Trophoblast cell (in vitro differentiated cells and primary cell): ENCODE data around the gene SLC2A14.
"Not testable (repeated sequence)": the region's sequence is repeated elsewhere in the genome, so short reads cannot be mapped to it uniquely, and the experiment has no call there.

Source experiments
- DNase-seq, 2 donors: peaks; one replicate each; pipeline ENCODE4 v3.0.0-alpha.2; 2016
- H2AFZ ChIP-seq: 2 replicates; pipeline ENCODE4 v1.6.1; 2013; ENCODE audit warnings: low read length, moderate library complexity, mild to moderate bottlenecking; ENCODE audit not compliant: insufficient read depth, poor library complexity
- H2AK5ac ChIP-seq: 2 replicates; pipeline ENCODE4 v1.6.1; 2013; ENCODE audit warnings: mild to moderate bottlenecking, low read length
- H2BK120ac ChIP-seq: 2 replicates; pipeline ENCODE4 v1.6.1; 2013; ENCODE audit warnings: low read length, mild to moderate bottlenecking, moderate library complexity; ENCODE audit not compliant: insufficient read depth, poor library complexity
- H2BK12ac ChIP-seq: 2 replicates; pipeline ENCODE4 v1.6.1; 2013; ENCODE audit warnings: mild to moderate bottlenecking, low read length, moderate library complexity
- H2BK5ac ChIP-seq: 2 replicates; pipeline ENCODE4 v1.6.1; 2013; ENCODE audit warnings: low read length, low read depth, moderate library complexity, mild to moderate bottlenecking; ENCODE audit not compliant: poor library complexity
- H3K14ac ChIP-seq: 2 replicates; pipeline ENCODE4 v1.6.1; 2013; ENCODE audit warnings: mild to moderate bottlenecking, low read length
- H3K18ac ChIP-seq: 2 replicates; pipeline ENCODE4 v1.6.1; 2013; ENCODE audit warnings: mild to moderate bottlenecking, low read length
- H3K23ac ChIP-seq: 2 replicates; pipeline ENCODE4 v1.6.1; 2013; ENCODE audit warnings: low read length
- H3K27ac ChIP-seq: 2 replicates; pipeline ENCODE4 v1.5.1; 2013; ENCODE audit warnings: low read depth, mild to moderate bottlenecking, inconsistent platforms, low read length, moderate library complexity
- H3K27me3 ChIP-seq: 2 replicates; pipeline ENCODE4 v1.6.1; 2013; ENCODE audit warnings: inconsistent platforms, mild to moderate bottlenecking, low read length, moderate library complexity; ENCODE audit not compliant: insufficient read depth
- H3K36me3 ChIP-seq, 2 experiments: 1 replicate in 1 of 2; 2 replicates in 1 of 2; pipeline ENCODE4 v1.6.1; 2013; ENCODE audit warnings: low read length in 2 of 2, mild to moderate bottlenecking in 2 of 2, moderate library complexity in 1 of 2; ENCODE audit not compliant: insufficient read depth in 2 of 2, control insufficient read depth in 1 of 2
- H3K4ac ChIP-seq: 2 replicates; pipeline ENCODE4 v1.6.1; 2013; ENCODE audit warnings: low read depth, mild to moderate bottlenecking, low read length, moderate library complexity
- H3K4me1 ChIP-seq, 2 experiments: 1 replicate in 1 of 2; 2 replicates in 1 of 2; pipeline ENCODE4 v1.6.1; 2013; ENCODE audit warnings: low read length in 2 of 2, mild to moderate bottlenecking in 2 of 2, moderate library complexity in 1 of 2; ENCODE audit not compliant: insufficient read depth in 2 of 2, control insufficient read depth in 1 of 2
- H3K4me2 ChIP-seq: 2 replicates; pipeline ENCODE4 v1.6.1; 2013; ENCODE audit warnings: inconsistent platforms, mild to moderate bottlenecking, low read length, moderate library complexity
- H3K4me3 ChIP-seq: 2 replicates; pipeline ENCODE4 v1.5.1; 2013; ENCODE audit warnings: mild to moderate bottlenecking, low read depth, low read length, inconsistent platforms
- H3K79me1 ChIP-seq: one replicate; pipeline ENCODE4 v1.6.1; 2013; ENCODE audit warnings: low read length
- H3K79me2 ChIP-seq: 2 replicates; pipeline ENCODE4 v1.6.1; 2013; ENCODE audit warnings: low read length, mild to moderate bottlenecking; ENCODE audit not compliant: control insufficient read depth, insufficient read depth, poor library complexity
- H3K9ac ChIP-seq: 2 replicates; pipeline ENCODE4 v1.6.1; 2013; ENCODE audit warnings: mild to moderate bottlenecking, low read length
- H3K9me3 ChIP-seq: 2 replicates; pipeline ENCODE4 v1.6.1; 2013; ENCODE audit warnings: low read depth, mild to moderate bottlenecking, control low read depth, inconsistent platforms, low read length; ENCODE audit not compliant: insufficient read depth
- H4K12ac ChIP-seq: 2 replicates; pipeline ENCODE4 v1.6.1; 2013; ENCODE audit warnings: low read depth, mild to moderate bottlenecking, low read length, moderate library complexity
- H4K8ac ChIP-seq: 2 replicates; pipeline ENCODE4 v1.6.1; 2013; ENCODE audit warnings: low read depth, mild to moderate bottlenecking, low read length, moderate library complexity
- H4K91ac ChIP-seq: one replicate; pipeline ENCODE4 v1.6.1; 2013; ENCODE audit warnings: low read depth, mild to moderate bottlenecking, low read length, moderate library complexity
- WGBS: extraction: QIAGEN DNeasy Blood & Tissue Kit; methylation state at CpG from one replicate; pipeline ENCODE4 v1.1.7; 2013; ENCODE audit warnings: missing lambda C conversion rate; ENCODE audit not compliant: insufficient read length, insufficient coverage; ENCODE audit errors: extremely low coverage; 5-methylcytosine and 5-hydroxymethylcytosine counted together

The SLC2A14 gene

DNA sequence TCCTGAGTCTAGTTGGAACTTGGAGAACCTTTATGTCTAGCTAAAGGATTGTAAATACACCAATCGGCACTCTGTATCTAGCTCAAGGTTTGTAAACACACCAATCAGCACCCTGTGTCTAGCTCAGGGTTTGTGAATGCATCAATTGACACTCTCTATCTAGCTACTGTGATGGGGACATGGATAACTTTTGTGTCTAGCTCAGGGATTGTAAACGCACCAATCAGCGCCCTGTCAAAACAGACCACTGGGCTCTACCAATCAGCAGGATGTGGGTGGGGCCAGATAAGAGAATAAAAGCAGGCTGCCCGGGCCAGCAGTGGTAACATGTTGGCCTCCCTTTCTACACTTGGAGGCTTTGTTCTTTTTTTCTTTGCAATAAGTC is 9.0 kb upstream of the SLC2A14 start:
- not testable (repeated sequence) for H3K4ac ChIP-seq, H3K79me1 ChIP-seq, H2BK5ac ChIP-seq, H4K8ac ChIP-seq, H2BK120ac ChIP-seq, H3K36me3 ChIP-seq, H3K18ac ChIP-seq, H3K79me2 ChIP-seq, H3K4me1 ChIP-seq, H3K27me3 ChIP-seq, DNase-seq, H2AK5ac ChIP-seq, H2AFZ ChIP-seq, H3K27ac ChIP-seq, H3K9me3 ChIP-seq, H3K14ac ChIP-seq, H3K9ac ChIP-seq, H3K23ac ChIP-seq, H4K12ac ChIP-seq, H4K91ac ChIP-seq, H3K4me3 ChIP-seq, H2BK12ac ChIP-seq, H3K4me2 ChIP-seq
- no CpG with 5 or more reads among the region's 4 CpGs for WGBS

DNA sequence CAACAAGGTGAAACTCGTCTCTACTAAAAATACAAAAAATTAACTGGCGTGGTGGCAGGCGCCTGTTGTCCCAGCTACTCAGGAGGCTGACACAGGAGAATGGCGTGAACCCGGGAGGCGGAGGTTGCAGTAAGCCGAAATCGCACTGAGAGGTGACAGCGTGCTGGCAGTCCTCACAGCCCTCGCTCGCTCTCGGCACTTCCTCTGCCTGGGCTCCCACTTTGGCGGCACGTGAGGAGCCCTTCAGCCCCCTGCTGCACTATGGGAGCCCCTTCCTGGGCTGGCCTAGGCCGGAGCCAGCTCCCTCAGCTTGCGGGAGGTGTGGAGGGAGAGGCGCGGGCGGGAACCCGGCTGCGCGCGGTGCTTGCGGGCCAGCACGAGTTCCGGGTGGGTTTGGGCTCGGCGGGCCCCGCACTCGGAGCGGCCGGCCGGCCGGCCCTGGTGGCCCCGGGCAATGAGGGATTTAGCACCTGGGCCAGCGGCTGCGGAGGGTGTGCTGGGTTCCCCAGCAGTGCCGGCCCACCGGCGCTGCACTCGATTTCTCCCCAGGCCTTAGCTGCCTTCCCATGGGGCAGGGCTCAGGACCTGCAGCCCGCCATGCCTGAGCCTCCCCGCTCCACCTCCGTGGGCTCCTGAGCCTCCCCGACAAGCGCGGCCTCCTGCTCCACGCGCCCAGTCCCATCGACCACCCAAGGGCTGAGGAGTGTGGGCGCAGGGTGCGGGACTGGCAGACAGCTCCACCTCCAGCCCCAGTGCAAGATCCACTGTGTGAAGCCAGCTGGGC is 8.4 kb upstream of the SLC2A14 start:
- not testable (repeated sequence) for H3K27me3 ChIP-seq, H2AFZ ChIP-seq, H2BK12ac ChIP-seq, H2BK5ac ChIP-seq, H3K23ac ChIP-seq, H4K12ac ChIP-seq, H3K18ac ChIP-seq, H3K9ac ChIP-seq, H2AK5ac ChIP-seq, H3K9me3 ChIP-seq, DNase-seq, H3K4ac ChIP-seq, H3K27ac ChIP-seq, H3K4me2 ChIP-seq, H3K14ac ChIP-seq, H4K91ac ChIP-seq, H2BK120ac ChIP-seq, H3K36me3 ChIP-seq, H3K4me1 ChIP-seq, H3K79me2 ChIP-seq, H3K4me3 ChIP-seq, H4K8ac ChIP-seq, H3K79me1 ChIP-seq
- WGBS = no CpG with 5 or more reads among the region's 52 CpGs

DNA sequence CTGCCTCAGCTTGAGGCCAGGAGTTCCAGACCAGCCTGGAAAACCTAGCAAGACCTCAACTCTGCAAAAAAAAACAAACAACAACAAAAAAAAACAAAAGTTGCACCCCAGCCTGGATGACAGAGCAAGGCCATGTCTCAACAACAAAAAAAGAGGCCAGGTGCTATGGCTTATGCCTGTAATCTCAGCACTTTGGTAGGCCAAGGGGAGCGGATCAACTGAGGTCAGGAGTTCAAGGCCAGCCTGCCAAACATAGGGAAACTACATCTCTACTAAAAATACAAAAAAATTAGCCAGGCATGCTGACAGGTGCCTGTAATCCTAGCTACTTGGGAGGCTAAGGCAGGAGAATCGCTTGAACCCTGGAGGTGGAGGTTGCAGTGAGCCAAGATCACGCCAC is 6.5 kb upstream of the SLC2A14 start:
- Histone ChIP-seq H3K9ac (no peak overlapping the region), H3K4me2 (no peak overlapping the region), H3K4me3 (no peak overlapping the region), H3K27me3 (no peaks in the 10 kb centered on the region), H3K79me1 (no peaks in the 10 kb centered on the region), H3K4ac (no peak overlapping the region), H4K91ac (no peak overlapping the region), H3K14ac (no peak overlapping the region), H3K27ac (no peak overlapping the region), H2BK120ac (no peak overlapping the region), H4K12ac (no peak overlapping the region), H3K79me2 (no peaks in the 10 kb centered on the region), H3K18ac (no peak overlapping the region), H3K23ac (no peak overlapping the region), H4K8ac (no peak overlapping the region), H3K36me3 (peaks cover 0 to 4% of the 10 kb centered on the region in 2 experiments), H2BK12ac (no peak overlapping the region), H3K9me3 (no peaks in the 10 kb centered on the region), H3K4me1 (no peaks in the 10 kb centered on the region), H2AFZ (no peak overlapping the region), H2AK5ac (no peak overlapping the region), H2BK5ac (no peak overlapping the region)
- no CpG with 5 or more reads among the region's 3 CpGs for WGBS
- no peak for DNase-seq

DNA sequence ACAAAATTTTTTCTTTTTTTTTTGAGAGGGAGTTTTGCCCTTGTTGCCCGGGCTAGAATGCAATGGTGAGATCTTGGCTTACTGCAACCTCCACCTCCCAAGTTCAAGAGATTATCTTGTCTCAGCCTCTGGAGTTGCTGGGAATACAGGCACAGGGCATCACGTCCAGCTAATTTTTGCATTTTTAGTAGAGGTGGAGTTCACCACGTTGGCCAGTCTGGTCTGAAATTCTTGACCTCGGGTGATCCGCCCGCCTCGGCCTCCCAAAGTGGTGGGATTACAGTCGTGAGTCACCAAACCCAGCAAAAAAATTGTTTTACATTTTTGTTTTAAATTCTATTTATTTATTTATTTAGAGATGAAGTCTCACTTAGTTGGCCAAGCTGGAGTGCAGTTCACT is 4.7 kb upstream of the SLC2A14 start:
- Histone ChIP-seq H3K9ac (no peak overlapping the region), H3K18ac (no peak overlapping the region), H3K27me3 (no peaks in the 10 kb centered on the region), H2AFZ (no peak overlapping the region), H3K9me3 (no peaks in the 10 kb centered on the region), H4K8ac (no peak overlapping the region), H2BK12ac (no peak overlapping the region), H3K4me1 (no peaks in the 10 kb centered on the region), H3K27ac (no peak overlapping the region), H3K4me3 (no peak overlapping the region), H2BK5ac (no peak overlapping the region), H2BK120ac (no peak overlapping the region), H3K79me1 (no peaks in the 10 kb centered on the region), H3K14ac (no peak overlapping the region), H3K4ac (no peak overlapping the region), H3K23ac (no peak overlapping the region), H4K91ac (no peak overlapping the region), H3K4me2 (no peak overlapping the region), H4K12ac (no peak overlapping the region), H3K79me2 (no peaks in the 10 kb centered on the region), H3K36me3 (peaks cover 0 to 2% of the 10 kb centered on the region in 2 experiments), H2AK5ac (no peak overlapping the region)
- no CpG with 5 or more reads among the region's 8 CpGs for WGBS
- peak; percentile 28 to 29 for DNase-seq
